T1000 (cell line): Measurements from ENCODE around the gene GSDMA.
A peak's percentile ranks its signal among the peaks of the same experiment; 100 is the strongest.

Experiments used
- DNase-seq: peaks from one replicate; lab custom pipeline; 2025; ENCODE audit warnings: mixed read lengths; lab: John Stamatoyannopoulos, UW

GSDMA gene

DNA sequence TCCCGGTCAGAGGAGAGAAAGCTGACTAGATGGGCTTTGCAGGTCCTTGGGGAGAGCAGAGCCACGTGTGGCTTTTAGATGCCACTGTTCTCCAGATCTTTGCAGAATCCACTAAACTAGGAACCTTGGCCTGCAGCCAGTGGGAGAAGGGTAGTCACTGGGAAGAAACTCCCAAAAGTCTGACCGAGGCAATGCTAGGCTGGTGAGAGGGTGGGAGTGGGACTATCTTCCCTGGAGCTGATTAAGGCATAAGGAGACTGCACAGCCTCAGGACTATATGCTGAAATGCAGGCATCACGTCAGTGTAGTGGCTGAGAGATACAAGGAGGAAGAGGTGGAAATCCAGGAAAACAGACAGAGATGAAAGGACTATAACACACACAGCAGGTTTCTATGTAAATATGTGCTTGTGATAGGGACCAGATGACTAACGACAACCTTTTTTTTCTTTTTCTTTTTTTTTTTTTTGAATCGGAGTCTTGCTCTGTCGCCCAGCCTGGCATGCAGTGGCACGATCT lies 2.2 kb upstream of the GSDMA start:
- no peak for DNase-seq

DNA sequence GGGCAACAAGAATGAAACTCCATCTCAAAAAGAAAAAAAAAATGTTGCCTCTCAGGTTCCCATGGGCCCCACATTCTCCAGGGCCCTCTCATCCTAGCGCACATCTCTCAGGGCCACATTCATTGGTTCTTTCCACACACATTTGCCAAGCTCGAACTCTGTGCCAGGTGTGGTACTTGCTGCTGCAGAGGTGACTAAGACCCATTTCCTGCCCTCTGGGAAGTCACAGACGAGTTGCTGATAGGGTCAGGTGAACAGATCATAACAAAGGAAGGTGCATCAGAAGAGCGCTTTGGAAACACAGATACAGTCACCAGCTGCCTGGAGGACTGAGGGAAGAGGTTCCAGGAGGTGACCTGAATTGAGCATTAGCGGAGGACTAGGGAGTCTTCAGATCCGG lies 1.0 kb downstream of the GSDMA start:
- no peak for DNase-seq

DNA sequence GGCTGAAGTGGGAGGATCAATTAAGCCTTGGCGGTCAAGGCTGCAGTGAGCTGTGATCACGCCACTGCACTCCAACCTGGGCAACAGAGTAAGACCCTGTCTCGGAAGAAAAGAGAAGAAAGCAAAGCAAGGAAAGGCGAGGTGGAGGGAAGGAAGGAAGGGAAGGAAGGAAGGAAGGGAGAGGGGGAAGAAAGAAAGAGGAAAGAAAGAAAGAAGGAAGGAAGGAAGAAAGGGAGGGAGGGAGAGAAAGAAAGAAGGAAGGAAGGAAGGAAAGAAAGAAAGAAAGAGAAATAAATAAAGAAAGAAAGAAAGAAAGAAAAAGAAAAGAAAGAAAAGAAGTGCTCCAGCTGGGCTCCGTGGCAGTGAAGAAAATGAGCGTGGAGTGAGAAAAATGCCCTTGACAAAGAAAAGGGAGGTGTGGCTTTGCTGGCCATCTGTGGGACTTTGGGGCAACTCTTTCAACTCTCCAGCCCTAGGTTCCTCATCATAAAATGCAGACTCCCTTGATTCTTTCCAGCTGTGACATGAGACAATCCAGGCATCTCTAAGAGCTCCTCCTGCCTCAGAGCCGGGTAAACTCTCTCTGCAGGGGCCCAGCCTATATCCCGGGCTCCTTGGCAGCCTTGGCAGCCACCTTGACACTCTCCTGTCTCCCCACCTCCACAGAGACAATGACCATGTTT lies 2.4 kb downstream of the GSDMA start:
- DNase-seq: no peak

DNA sequence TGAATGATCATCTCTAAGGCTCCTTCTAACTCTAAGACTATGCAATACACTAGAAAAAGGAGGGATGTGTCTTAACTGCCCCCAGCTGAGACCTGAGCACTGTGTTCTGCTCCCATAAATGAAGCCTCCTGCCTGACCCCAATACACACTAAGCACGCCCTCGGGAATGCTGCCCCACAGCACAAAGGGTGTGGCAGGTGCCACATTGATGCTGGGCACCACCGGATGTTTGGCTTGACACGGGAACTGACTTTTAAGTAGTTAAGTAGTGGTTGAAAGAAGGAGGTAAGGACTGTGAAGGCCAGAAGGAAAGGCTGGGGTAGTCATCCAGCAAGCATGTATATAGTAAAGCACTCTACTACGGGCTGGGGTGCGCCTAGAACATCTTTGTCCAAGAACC lies 4.0 kb downstream of the GSDMA start:
- DNase-seq: no peak

DNA sequence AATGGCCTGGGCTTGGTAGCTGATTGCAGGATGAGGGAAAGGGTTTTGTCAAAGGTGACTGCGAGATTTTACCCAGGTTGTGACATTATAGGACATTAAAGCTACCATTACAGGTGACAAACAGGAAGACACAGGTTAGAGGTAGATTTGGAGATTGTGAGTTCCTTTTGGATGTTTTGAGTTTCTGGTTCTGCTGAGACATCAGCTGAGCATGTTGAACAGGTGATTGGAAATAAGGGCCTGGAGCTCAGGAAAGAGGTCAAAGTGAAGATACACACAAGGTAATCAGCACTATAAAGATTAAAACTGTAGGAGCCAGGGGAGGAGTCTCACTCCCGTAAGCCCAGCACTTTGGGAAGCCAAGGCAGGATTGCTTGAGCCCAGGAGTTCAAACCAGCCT lies 6.0 kb downstream of the GSDMA start:
- no peak for DNase-seq

GRCh38 chr17:39969375-39969774 lies 6.6 kb downstream of the GSDMA start:
- DNase-seq: no peak

DNA sequence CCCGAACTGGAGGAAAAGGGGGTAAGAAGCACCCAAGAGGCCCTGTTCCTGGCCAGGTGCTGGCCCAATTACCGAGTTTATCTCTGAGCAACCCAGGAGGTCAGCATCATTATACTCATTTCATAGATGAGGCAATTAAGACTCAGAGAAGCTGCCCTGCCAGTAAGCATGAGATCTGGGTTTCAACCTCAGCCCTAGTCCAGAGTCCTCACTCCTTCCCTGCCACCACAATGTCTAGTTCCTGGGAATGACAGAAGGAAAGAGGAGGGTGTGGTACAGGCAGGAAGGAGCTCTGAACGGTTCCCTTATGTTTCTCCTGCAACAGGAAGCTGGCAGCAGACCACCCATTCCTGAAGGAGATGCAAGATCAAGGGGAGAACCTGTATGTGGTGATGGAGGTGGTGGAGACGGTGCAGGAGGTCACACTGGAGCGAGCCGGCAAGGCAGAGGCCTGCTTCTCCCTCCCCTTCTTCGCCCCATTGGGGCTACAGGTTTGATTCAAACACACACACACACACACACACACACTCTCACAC lies 7.4 kb downstream of the GSDMA start:
- DNase-seq: no peak

DNA sequence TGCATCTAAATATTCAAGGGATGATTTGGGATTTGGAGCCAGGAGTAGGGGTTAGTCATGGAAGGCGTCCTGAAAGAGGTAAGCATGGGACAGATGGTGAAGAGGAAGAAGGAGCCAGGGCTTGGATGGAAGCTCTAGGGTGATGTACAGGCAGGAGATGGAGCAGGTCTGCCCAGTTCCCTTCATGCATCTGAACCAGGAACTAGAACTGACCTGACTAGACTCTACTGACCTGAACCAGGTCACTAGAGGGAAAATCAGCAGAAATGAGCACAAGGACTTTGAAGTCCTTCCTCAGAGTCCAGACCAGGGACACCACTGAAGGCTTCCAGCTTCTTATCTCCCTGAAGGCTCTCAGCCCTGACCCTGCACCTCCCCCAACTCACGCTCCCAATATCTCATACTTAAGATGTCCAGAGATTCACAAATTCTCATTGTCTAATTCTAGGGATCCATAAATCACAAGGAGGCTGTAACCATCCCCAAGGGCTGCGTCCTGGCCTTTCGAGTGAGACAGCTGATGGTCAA lies 8.3 kb downstream of the GSDMA start:
- DNase-seq: no peak

- DNase-seq: no peak
These were observed 9.5 kb downstream of the GSDMA start for GRCh38 chr17:39972271-39972670.

DNA sequence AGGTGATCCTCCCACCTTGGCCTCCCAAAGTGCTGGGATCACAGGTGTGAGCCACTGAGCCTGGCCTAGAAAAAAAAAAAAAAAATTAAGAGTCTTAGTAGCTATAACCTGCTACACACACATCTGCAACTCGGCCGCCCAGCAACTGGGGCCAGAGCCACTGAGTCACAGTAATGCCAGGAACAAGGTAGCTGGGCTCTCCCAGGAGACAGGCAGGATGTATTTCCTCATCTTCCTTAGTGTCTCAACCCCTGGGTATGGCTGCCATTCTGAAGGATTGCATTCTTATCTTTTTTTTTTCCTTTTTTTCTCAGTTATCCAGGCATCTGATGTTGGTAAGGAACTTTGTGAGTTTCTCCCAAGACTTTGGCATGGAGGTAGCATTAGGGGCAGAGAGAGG lies 10.7 kb downstream of the GSDMA start:
- DNase-seq: no peak

DNA sequence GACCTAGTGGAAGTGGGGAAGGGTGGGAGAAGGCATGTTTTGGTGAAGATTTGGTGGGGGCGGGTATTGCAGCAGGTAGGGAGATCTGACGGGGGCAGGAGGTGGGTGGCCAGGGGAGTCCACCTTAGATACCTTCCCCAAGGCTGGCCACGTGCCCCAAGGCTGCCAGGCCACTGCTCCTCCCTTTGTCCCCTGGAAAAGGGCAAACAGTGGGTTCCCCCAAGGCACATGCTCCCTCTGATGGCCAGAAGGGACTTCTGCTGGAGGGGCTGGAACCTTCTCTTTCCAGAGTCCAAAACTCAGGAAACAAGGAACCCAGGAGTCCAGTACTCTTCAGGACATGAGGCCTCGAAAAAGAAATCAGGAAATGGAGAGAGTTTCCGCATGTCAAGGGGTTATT lies 11.6 kb downstream of the GSDMA start:
- DNase-seq: no peak

DNA sequence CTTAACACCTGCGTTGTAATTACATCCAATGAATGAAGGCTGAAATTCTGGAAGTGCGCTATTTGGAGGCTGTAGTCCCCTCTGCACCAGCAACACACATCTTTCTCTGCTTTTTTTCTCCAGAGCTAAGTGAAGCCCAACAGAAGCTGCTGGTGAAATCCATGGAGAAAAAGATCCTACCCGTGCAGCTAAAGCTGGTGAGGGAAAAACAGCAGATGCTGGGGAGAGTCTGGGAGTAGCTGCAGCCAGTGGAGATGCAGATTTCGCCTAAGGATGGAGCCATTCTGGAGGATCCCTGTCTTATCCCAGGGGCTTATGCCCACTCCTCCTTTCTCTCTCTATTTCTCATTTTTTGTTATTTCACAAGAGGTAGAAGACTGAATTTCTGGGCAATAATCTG lies 13.0 kb downstream of the GSDMA start:
- no peak for DNase-seq

- peak; percentile 78 for DNase-seq
These were observed 16.3 kb downstream of the GSDMA start for GRCh38 chr17:39979016-39979670.

DNA sequence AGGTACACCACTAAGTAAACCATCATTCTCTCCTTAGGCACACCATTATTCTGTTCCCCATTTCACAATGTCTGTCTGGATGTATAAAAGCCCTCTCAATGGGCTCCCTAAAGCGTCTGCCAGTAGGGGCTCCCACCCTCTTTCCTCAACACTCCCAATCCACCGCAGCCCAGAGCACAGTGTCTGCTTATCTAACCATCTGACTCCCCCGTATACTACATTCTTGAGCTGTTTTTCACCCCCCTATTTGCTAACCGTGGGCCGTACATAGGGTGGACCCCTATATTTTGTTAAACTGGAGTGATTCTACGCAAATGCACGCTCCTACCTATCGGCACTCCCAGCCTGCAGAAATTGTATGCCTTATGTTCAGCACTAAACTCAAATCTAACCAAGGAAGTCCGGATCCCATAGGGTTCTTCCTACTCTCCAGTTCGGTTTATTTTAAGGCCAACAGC lies 17.1 kb downstream of the GSDMA start:
- no peak for DNase-seq

DNA sequence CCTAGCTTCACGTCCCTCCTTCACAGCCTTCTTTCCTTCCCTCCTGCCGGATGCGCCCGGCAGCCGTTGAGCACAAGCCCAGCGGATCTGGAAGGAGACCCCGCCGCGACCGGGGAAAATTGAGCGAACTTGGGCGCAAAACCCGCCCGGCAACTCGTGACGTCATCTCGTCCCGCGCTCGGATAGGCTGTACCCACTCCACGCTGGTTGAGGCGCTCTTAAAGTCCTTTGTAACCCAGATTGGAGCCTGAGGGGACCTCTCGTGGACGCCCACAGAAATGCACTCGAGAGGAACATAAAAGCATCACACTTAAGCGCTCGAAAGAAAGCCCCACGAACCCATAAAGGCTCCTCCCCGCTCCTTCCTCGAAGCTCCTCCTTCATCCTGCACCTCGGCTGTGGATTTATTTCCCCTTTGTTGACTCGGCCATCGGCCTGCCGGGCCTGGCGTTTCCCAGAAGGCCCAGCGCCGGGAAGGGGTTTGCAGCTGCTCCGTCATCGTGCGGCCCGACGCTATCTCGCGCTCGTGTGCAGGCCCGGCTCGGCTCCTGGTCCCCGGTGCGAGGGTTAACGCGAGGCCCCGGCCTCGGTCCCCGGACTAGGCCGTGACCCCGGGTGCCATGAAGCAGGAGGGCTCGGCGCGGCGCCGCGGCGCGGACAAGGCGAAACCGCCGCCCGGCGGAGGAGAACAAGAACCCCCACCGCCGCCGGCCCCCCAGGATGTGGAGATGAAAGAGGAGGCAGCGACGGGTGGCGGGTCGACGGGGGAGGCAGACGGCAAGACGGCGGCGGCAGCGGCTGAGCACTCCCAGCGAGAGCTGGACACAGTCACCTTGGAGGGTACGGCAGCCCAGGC lies 17.8 kb downstream of the GSDMA start, which contains the start of gene PSMD3:
Gene PSMD3 (plus strand): TSS at position 457 of the 856 bp plus-strand sequence. CDS start 164 bp downstream, at position 621.
- DNase-seq: peak; percentile 99

GRCh38 chr17:39981207-39981741 lies 18.5 kb downstream of the GSDMA start:
- DNase-seq: no peak

DNA sequence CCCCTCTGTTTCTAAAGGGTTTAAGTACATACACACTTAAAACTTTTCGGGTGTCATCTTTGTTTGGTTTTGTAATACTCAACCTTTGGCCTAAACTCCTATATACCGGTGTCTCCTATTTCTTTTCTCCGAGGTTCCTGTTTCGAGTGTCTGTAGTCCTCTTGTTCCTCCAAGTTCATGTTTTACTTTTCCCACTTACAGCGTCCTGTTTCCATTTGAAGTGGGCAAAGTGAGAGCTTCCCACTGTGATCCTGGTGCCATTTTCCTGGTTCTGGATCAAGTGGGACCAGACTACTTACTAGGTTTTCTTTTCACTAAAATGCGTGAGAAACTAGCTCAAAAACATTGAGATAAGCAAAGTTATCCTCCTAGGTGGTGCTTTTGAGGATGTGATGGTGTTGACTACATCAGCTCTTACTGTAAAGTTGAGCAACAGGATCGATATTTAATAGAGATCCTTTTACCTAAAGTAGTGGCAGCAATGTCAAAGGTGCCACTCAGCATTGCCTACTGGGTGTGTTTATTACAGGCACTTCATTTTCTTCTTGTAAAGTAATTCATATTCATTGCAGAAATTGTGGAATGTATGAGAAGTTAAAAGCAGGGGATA lies 19.1 kb downstream of the GSDMA start:
- no peak for DNase-seq

DNA sequence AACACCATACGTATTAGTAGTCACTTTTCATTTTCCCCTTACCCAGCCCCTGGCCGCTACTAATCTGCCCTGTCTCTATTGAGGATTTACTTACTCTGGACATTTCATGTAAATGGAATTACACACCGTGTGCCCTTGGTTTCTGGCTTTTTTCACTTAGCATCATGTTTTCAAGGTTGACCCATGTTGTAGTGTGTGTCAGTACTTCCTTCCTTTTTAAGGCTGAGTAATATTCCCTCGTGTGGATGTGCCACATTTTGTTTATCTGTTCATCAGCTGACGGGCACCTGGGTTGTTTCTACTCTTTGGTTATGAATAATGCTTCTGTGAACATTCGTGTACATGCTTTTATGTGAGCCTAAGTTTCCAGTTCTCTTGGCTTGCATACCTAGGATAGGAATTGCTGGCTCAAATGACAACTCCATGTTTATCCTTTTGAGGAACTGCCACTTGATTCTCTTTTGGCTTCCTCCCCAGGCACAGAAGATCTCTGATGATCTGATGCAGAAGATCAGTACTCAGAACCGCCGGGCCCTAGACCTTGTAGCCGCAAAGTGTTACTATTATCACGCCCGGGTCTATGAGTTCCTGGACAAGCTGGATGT lies 25.5 kb downstream of the GSDMA start:
- DNase-seq: no peak

GRCh38 chr17:39994448-39994847 lies 31.6 kb downstream of the GSDMA start:
- no peak for DNase-seq

- DNase-seq: no peak
These were observed 32.6 kb downstream of the GSDMA start for GRCh38 chr17:39995438-39995837.

- DNase-seq: no peak
These were observed 33.4 kb downstream of the GSDMA start for GRCh38 chr17:39996162-39996561.
